GM18517 (cell line): ENCODE measurements around the gene GABPB1.

Source experiments
- ATAC-seq: cut with Tn5 transposase; IDR thresholded peaks from one replicate; pipeline ENCODE4 v1.9.1; 2021; ENCODE audit warnings: mild to moderate bottlenecking, moderate library complexity; ENCODE audit not compliant: unreplicated experiment

The GABPB1 gene

GRCh38 chr15:50280271-50280670, 74.7 kb downstream of the GABPB1 start:
- ATAC-seq, result no peak

GRCh38 chr15:50278496-50278895, 76.5 kb downstream of the GABPB1 start:
- no peak for ATAC-seq

GRCh38 chr15:50277370-50277769, 77.6 kb downstream of the GABPB1 start:
- ATAC-seq, result no peak

GRCh38 chr15:50275908-50276307, 79.1 kb downstream of the GABPB1 start:
- ATAC-seq, result no peak

- no peak for ATAC-seq
These were observed 79.9 kb downstream of the GABPB1 start for GRCh38 chr15:50275091-50275490.

GRCh38 chr15:50267577-50267976, 87.4 kb downstream of the GABPB1 start:
- ATAC-seq, result no peak

GRCh38 chr15:50265620-50266019, 89.4 kb downstream of the GABPB1 start, which contains the start of gene HDC:
Gene HDC (minus strand): TSS chr15:50265726. CDS start chr15:50265623, 103 bp downstream.
- ATAC-seq, result no peak

- ATAC-seq, result no peak
These were observed 92.5 kb downstream of the GABPB1 start for GRCh38 chr15:50262533-50262932.

GRCh38 chr15:50261981-50262380, 93.0 kb downstream of the GABPB1 start:
- no peak for ATAC-seq

- peak; percentile 48 for ATAC-seq
These were observed 94.0 kb downstream of the GABPB1 start for GRCh38 chr15:50260969-50261496.

GRCh38 chr15:50259276-50259675, 95.7 kb downstream of the GABPB1 start:
- no peak for ATAC-seq

GRCh38 chr15:50257924-50258323, 97.1 kb downstream of the GABPB1 start:
- no peak for ATAC-seq

- ATAC-seq, result no peak
These were observed 97.7 kb downstream of the GABPB1 start for GRCh38 chr15:50257332-50257731.

GRCh38 chr15:50256188-50257041, 98.6 kb downstream of the GABPB1 start:
- ATAC-seq, result no peak

- no peak for ATAC-seq
These were observed 102.4 kb downstream of the GABPB1 start for GRCh38 chr15:50252556-50252955.

- no peak for ATAC-seq
These were observed 103.3 kb downstream of the GABPB1 start for GRCh38 chr15:50251638-50252182.

- ATAC-seq, result no peak
These were observed 104.1 kb downstream of the GABPB1 start for GRCh38 chr15:50250760-50251394.

GRCh38 chr15:50249704-50250103, 105.3 kb downstream of the GABPB1 start:
- ATAC-seq, result no peak

- ATAC-seq, result no peak
These were observed 105.9 kb downstream of the GABPB1 start for GRCh38 chr15:50248994-50249582.

- peak; percentile 97 for ATAC-seq
These were observed 107.0 kb downstream of the GABPB1 start for GRCh38 chr15:50247819-50248655.
